ENCODE measurements around the gene C16orf92. TPM values are rescaled to one million over a fixed set of nuclear protein-coding genes. Genes with fewer than 3 reads are reported as not detected.

Gene C16orf92
- total RNA-seq, 1 experiment from 2014 or later = not detected

DNA sequence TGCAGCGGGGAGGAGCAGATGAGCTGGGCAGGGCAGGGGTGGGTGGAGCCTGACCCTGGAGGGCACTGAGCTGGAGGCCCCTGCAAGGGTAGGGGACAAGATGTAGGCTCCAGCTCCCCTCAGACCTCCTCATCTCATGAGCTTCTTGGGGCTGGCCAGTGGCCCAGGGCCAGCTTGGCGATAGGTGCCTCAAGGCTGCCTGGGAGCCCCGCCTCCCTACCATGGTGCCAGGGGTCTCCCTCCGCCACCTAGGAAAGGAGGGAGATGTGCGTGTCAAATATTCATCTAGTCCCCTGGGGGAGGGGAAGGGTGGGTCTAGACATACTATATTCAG lies 31.5 kb upstream of the C16orf92 start:
- peaks cover 9 to 22% of the 10 kb centered on the region in 2 experiments for H3K4me1 ChIP-seq (ENCODE audit: control insufficient read depth in 1 of 2, insufficient read depth in 2 of 2, low read length in 2 of 2)
- no TSS peak for BruUV-seq (replicated peaks)
- no peaks in the 10 kb centered on the region for H3K27me3 ChIP-seq (ENCODE audit: insufficient read depth, low read length)
- no peak for TF ChIP-seq EGR1 (IDR thresholded peaks at IDR 0.05; ENCODE audit: low read depth)
- TF ChIP-seq ELF1 (IDR thresholded peaks at IDR 0.05; ENCODE audit: borderline replicate concordance, low read depth) = no peak
- no peak for TF ChIP-seq ZNF274 (IDR thresholded peaks at IDR 0.05; ENCODE audit: low read depth, low read length)
- no peak for TF ChIP-seq EZH2phosphoT487 (IDR thresholded peaks at IDR 0.05; ENCODE audit: borderline replicate concordance)
- TF ChIP-seq CBX3 (IDR thresholded peaks at IDR 0.05; ENCODE audit: low read depth) = no peak
- TF ChIP-seq, protein P1, sequence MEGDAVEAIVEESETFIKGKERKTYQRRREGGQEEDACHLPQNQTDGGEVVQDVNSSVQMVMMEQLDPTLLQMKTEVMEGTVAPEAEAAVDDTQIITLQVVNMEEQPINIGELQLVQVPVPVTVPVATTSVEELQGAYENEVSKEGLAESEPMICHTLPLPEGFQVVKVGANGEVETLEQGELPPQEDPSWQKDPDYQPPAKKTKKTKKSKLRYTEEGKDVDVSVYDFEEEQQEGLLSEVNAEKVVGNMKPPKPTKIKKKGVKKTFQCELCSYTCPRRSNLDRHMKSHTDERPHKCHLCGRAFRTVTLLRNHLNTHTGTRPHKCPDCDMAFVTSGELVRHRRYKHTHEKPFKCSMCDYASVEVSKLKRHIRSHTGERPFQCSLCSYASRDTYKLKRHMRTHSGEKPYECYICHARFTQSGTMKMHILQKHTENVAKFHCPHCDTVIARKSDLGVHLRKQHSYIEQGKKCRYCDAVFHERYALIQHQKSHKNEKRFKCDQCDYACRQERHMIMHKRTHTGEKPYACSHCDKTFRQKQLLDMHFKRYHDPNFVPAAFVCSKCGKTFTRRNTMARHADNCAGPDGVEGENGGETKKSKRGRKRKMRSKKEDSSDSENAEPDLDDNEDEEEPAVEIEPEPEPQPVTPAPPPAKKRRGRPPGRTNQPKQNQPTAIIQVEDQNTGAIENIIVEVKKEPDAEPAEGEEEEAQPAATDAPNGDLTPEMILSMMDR (IDR thresholded peaks at IDR 0.05 in 2 of 3, conservative IDR thresholded peaks at IDR 0.05 in 1 of 3; ENCODE audit: borderline replicate concordance in 1 of 3, insufficient read depth in 1 of 3, low read depth in 2 of 3, low read length in 2 of 3) = no peak
- TF ChIP-seq, protein P2, sequence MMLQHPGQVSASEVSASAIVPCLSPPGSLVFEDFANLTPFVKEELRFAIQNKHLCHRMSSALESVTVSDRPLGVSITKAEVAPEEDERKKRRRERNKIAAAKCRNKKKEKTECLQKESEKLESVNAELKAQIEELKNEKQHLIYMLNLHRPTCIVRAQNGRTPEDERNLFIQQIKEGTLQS (IDR thresholded peaks at IDR 0.05) = no peak
- no peak for TF ChIP-seq SP1 (IDR thresholded peaks at IDR 0.05; ENCODE audit: low read depth)
- no peak for TF ChIP-seq FOSL1 (IDR thresholded peaks at IDR 0.05; ENCODE audit: low read depth)
- TF ChIP-seq RAD21 (IDR thresholded peaks at IDR 0.05; ENCODE audit: low read depth) = no peak
- TF ChIP-seq POLR2AphosphoS5 (IDR thresholded peaks at IDR 0.05; ENCODE audit: low read depth, low read length) = no peak
- TF ChIP-seq, protein P3, sequence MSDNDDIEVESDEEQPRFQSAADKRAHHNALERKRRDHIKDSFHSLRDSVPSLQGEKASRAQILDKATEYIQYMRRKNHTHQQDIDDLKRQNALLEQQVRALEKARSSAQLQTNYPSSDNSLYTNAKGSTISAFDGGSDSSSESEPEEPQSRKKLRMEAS (IDR thresholded peaks at IDR 0.05) = no peak
- POLR2A ChIA-PET = no interaction called here
- H3K9me3 ChIP-seq (ENCODE audit: control insufficient read depth in 1 of 2, insufficient read depth in 1 of 2, low read depth in 1 of 2, low read length in 2 of 2) = no peaks in the 10 kb centered on the region
- H3K4me2 ChIP-seq (ENCODE audit: low read length) = no peak overlapping the region
- RAD21 ChIA-PET (ENCODE audit: low non-redundant PET in 1 of 2, low total read pairs in 2 of 2, uncharacterized antibody in 2 of 2, unreplicated experiment in 2 of 2) = no interaction called here
- no peak for ATAC-seq
- peaks cover 26 to 31% of the 10 kb centered on the region in 2 experiments for H3K36me3 ChIP-seq (ENCODE audit: control insufficient read depth in 1 of 2, insufficient read depth in 2 of 2, low read length in 2 of 2)
- no peak overlapping the region for H2AFZ ChIP-seq (ENCODE audit: low read depth, low read length, poor library complexity, severe bottlenecking)
- H3K9ac ChIP-seq (ENCODE audit: low read length) = no peak overlapping the region
- DNase-seq (ENCODE audit: low read depth, low spot score) = no peak
- no peaks in the 10 kb centered on the region for H4K20me1 ChIP-seq (ENCODE audit: insufficient read depth)
- H3K79me2 ChIP-seq (ENCODE audit: insufficient read depth, low read length) = peaks cover 4% of the 10 kb centered on the region
- H3K27ac ChIP-seq (ENCODE audit: low read depth, low read length) = no peak overlapping the region
- CTCF ChIA-PET = no interaction called here
- H3K9me2 ChIP-seq (ENCODE audit: insufficient read depth) = no peaks in the 10 kb centered on the region
- H3K4me3 ChIP-seq (replicated peaks in 1 of 2; ENCODE audit: low read depth in 1 of 2, low read length in 2 of 2) = no peak overlapping the region
- intact Hi-C loops (cut with micrococcal nuclease) = no loop called here
